AG04449 (cell line): ENCODE measurements around the gene RMI1.
A peak's percentile ranks its signal among the peaks of the same experiment; 100 is the strongest.

Experiments
- CTCF ChIA-PET: fragments of 350-600 bp; formaldehyde crosslinking; extraction: SDS; loops from one replicate; lab custom pipeline; 2021; ENCODE audit warnings: antibody characterized with exemption; lab: Yijun Ruan, JAX
- POLR2A ChIA-PET: fragments of 400-600, 350-600 bp; formaldehyde crosslinking; extraction: SDS; loops from one replicate; lab custom pipeline; 2020; ENCODE audit warnings: antibody characterized with exemption, inconsistent platforms; lab: Yijun Ruan, JAX
- DNase-seq: peaks from one replicate; pipeline ENCODE4 v3.0.0-alpha.2; 2010; ENCODE audit warnings: low read depth, low spot score
- H3K4me3 ChIP-seq: 2 replicates; pipeline ENCODE4 v1.5.1; 2011; ENCODE audit warnings: low read depth, mild to moderate bottlenecking, control low read depth, low read length
- TF ChIP-seq, protein P1 (sequence below): IDR thresholded peaks from one replicate; pipeline ENCODE4 v1.5.1; 2011; ENCODE audit warnings: mild to moderate bottlenecking, moderate library complexity, low read length, control low read depth, inconsistent platforms; ENCODE audit not compliant: insufficient read depth; ENCODE audit errors: missing control alignments

RMI1 gene

DNA sequence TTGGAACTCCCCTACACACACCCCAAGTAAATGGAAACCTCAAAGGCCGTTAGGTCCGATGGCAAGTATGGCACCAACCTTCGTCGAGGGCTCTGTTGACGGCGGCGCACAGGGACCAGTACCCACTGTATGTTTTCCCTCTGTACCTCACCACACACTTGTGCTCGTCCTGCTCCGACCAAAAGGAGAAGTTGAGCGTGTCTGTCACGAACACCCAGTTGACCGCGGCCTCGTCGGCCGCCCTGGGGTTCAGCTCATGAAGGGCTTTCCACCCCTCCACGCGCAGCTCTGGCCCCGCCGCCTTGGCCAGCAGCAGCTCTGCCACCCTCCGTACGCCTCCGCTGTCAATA lies 24.5 kb upstream of the RMI1 start:
- CTCF ChIA-PET, result interaction anchor here (1.1 kb wide), 1 partner anchor 9 kb away, joined by 4 read pairs; no protein-coding TSS in a partner anchor
- POLR2A ChIA-PET, result no interaction called here
- TF ChIP-seq, protein P1, sequence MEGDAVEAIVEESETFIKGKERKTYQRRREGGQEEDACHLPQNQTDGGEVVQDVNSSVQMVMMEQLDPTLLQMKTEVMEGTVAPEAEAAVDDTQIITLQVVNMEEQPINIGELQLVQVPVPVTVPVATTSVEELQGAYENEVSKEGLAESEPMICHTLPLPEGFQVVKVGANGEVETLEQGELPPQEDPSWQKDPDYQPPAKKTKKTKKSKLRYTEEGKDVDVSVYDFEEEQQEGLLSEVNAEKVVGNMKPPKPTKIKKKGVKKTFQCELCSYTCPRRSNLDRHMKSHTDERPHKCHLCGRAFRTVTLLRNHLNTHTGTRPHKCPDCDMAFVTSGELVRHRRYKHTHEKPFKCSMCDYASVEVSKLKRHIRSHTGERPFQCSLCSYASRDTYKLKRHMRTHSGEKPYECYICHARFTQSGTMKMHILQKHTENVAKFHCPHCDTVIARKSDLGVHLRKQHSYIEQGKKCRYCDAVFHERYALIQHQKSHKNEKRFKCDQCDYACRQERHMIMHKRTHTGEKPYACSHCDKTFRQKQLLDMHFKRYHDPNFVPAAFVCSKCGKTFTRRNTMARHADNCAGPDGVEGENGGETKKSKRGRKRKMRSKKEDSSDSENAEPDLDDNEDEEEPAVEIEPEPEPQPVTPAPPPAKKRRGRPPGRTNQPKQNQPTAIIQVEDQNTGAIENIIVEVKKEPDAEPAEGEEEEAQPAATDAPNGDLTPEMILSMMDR, result no peak
- H3K4me3 ChIP-seq, result peak overlapping the region; percentile 60
- no peak for DNase-seq

DNA sequence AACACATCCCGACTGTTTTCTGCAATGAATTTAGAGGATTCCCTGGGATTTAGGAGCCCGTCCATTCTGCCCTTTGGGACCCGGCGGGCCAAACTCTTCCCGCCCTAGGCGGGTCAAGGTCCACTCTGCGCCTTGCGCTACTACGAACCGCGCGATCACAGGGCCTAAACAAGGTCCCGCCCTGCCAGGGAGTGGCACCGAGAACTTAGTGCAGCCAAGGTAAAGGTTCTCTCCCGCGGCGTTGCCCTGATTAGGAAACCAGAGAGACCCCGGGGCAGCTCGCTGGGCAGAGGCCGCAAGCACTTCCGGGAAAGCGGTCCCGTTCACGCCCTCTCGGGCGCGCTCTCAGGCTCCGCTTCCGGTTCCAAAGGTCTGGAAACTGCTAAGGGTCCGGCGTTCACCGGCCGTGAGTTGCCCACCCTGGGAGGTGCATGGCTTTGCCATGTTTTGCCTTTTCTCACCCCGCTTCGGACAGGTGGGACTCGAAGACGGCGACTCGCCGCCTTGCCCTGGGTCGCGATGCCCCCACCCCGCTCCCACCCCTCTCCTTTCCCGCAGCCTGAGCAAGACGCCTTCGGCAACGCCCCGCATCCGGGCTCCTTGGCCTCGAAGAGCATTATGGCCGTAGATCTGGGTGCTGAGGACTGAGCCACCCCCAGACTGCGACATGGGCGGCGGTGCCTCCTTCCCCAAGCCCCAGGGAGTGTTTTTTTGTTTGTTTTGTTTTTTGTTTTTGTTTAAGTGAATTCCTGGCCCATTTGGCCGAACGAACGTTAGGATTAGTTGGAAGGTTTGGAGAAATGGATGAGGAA lies 24.0 kb upstream of the RMI1 start:
- CTCF ChIA-PET, result interaction anchor here (1.0 to 1.1 kb wide), 2 partner anchors 10 to 304 kb away, joined by 3 to 4 read pairs; no protein-coding TSS in a partner anchor
- POLR2A ChIA-PET, result no interaction called here
- TF ChIP-seq, protein P1, result no peak
- H3K4me3 ChIP-seq, result peak overlapping the region; percentile 60
- no peak for DNase-seq

DNA sequence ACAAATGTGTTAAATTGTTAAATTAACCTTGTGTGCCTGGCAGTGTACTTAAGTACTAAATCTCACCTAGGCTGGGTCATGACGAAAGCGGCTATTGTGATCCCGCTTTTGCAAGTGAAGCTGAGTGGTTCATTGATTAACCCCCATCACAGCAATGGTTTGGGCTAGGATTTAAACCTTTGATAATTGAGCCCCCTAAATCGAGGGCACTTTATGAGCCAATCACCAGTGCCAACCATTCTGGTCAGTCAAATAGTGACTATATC lies 23.4 kb upstream of the RMI1 start:
- no peak overlapping the region; the same call in 1 of the 2 replicates for H3K4me3 ChIP-seq
- TF ChIP-seq, protein P1, result no peak
- ChIA-PET CTCF (interaction anchor here (1.0 to 1.1 kb wide), 2 partner anchors 10 to 304 kb away, joined by 3 to 4 read pairs; no protein-coding TSS in a partner anchor), POLR2A (no interaction called here)
- DNase-seq, result no peak

DNA sequence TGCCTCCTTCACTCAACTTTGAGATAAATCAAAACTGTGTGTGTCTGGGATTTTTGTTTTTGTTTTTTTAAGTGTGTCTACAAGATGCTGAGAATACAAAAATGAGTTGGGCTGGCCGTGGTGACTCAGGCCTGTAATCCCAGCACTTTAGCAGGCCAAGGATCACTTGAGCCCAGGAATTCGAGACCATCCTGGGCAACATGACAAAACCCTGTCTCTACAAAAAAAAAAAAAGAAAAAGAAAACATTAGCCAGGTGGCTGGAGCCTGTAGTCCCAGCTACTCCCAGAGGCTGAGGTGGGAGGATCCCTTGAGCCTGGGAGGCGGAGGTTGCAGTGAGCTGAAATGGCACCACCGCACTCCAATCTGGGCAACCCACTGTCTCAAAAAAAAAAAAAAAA lies 21.5 kb upstream of the RMI1 start:
- POLR2A ChIA-PET, result no interaction called here
- H3K4me3 ChIP-seq, result no peak overlapping the region
- DNase-seq, result peak; percentile 40
- CTCF ChIA-PET, result interaction anchor here (1.0 to 1.6 kb wide), 3 partner anchors 21 to 302 kb away, joined by 3 to 7 read pairs (median 4); partner anchors contain the start of genes HNRNPK and RMI1
- TF ChIP-seq, protein P1, result no peak

DNA sequence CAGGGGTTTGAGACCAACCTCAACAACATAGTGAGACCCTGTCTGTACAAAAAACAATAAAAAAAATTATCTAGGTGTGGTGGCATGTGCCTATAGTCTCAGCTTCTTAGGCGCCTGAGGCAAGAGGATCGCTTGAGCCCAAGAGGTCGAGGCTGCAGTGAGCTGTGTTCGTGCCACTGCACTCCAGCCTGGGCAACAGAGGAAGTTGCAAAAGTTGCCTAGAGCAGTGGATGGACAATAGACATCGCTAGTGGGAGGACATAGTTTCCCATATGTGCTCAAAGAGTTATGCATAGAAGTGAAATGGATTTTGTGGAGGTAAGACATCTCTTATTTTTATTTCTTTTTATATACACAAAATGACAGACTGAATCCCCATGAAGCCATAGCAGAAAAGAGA lies 19.6 kb upstream of the RMI1 start:
- DNase-seq, result no peak
- POLR2A ChIA-PET, result no interaction called here
- CTCF ChIA-PET, result interaction anchor here (1.0 to 1.7 kb wide), 2 partner anchors 17 to 300 kb away, joined by 5 to 6 read pairs; no protein-coding TSS in a partner anchor
- H3K4me3 ChIP-seq, result no peak overlapping the region
- TF ChIP-seq, protein P1, result no peak

DNA sequence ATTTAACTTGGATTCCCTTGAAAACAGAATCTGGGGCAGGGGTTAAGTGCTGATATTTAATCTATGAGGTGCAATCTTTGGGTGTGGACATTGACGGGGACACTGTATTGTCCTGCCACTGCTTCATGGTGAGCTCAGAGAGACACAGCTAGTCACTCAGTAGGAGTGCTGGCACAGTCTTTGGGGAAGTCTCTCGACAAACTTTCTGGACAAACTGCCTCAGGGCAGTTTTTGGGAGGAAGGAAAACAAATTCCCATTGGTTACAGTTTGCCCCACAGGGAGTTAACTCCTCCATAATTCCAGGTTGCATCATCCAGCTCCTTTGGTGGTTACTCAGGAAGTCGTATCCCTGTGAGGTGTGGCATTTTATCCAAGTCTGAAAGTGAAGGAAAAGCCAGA lies 18.4 kb upstream of the RMI1 start:
- CTCF ChIA-PET, result interaction anchor here (0.9 to 1.1 kb wide), 5 partner anchors 9 to 299 kb away, joined by 3 to 4 read pairs (median 3); partner anchors contain the start of gene RMI1
- DNase-seq, result no peak
- POLR2A ChIA-PET, result interaction anchor here (1.0 kb wide), 1 partner anchor 18 kb away, joined by 4 read pairs; the partner anchor contains the start of gene HNRNPK
- TF ChIP-seq, protein P1, result no peak
- no peak overlapping the region for H3K4me3 ChIP-seq
